SK-N-SH treated with all-trans-retinoic acid at 6 μM for 48 hours (cell line): ENCODE results near the gene GBX1.

ENCODE experiments used
- ATAC-seq: fragments of 200-7000 bp; cut with Tn5 transposase; 3 replicates; pipeline ENCODE4 v1.9.1; 2020; ENCODE audit warnings: mild to moderate bottlenecking, moderate library complexity
- ARNTL ChIP-seq: fragments of 450-650 bp; formaldehyde crosslinking; IDR thresholded peaks from 2 replicates; pipeline ENCODE4 v1.5.0; 2020; ENCODE audit warnings: low read depth, mild to moderate bottlenecking, moderate library complexity, borderline replicate concordance
- BACH2 ChIP-seq: fragments of 250-450 bp; sonication (Bioruptor Pico); IDR thresholded peaks from 2 replicates; pipeline ENCODE4 v1.9.0; 2021; ENCODE audit warnings: mild to moderate bottlenecking, borderline replicate concordance
- CSDC2 ChIP-seq: fragments of 250-450 bp; sonication (Bioruptor Pico); IDR thresholded peaks from 2 replicates; pipeline ENCODE4 v1.5.0; 2020; ENCODE audit warnings: mild to moderate bottlenecking, moderate library complexity
- ESRRG ChIP-seq: fragments of 250-450 bp; sonication (Bioruptor Pico); IDR thresholded peaks from 2 replicates; pipeline ENCODE4 v1.6.1; 2021; ENCODE audit warnings: mild to moderate bottlenecking
- GLIS3 ChIP-seq: fragments of 250-450 bp; sonication (Bioruptor Pico); IDR thresholded peaks from 2 replicates; pipeline ENCODE4 v1.5.0; 2020; ENCODE audit warnings: mild to moderate bottlenecking, moderate library complexity
- ISL1 ChIP-seq: fragments of 250-450 bp; sonication (Bioruptor Pico); IDR thresholded peaks from 2 replicates; pipeline ENCODE4 v2.1.2; 2022; ENCODE audit warnings: mild to moderate bottlenecking, moderate library complexity
- OSR1 ChIP-seq: fragments of 250-450 bp; sonication (Bioruptor Pico); IDR thresholded peaks from 2 replicates; pipeline ENCODE4 v1.8.0; 2022; ENCODE audit warnings: moderate library complexity, mild to moderate bottlenecking, inconsistent platforms
- PPARA ChIP-seq: fragments of 250-450 bp; sonication (Bioruptor Pico); IDR thresholded peaks from 2 replicates; pipeline ENCODE4 v1.5.0; 2020; ENCODE audit warnings: mild to moderate bottlenecking, borderline replicate concordance
- RARB ChIP-seq: fragments of 250-450 bp; sonication (Bioruptor Pico); IDR thresholded peaks from 2 replicates; pipeline ENCODE4 v1.8.0; 2021; ENCODE audit warnings: mild to moderate bottlenecking, moderate library complexity
- SNAI2 ChIP-seq: fragments of 250-450 bp; sonication (Bioruptor Pico); IDR thresholded peaks from 2 replicates; pipeline ENCODE4 v1.5.0; 2020; ENCODE audit warnings: mild to moderate bottlenecking, moderate library complexity
- TCF4 ChIP-seq: fragments of 250-450 bp; sonication (Bioruptor Pico); IDR thresholded peaks from 2 replicates; pipeline ENCODE4 v1.8.0; 2021; ENCODE audit warnings: mild to moderate bottlenecking, moderate library complexity, borderline replicate concordance
- TOX ChIP-seq: fragments of 250-450 bp; sonication (Bioruptor Pico); IDR thresholded peaks from 2 replicates; pipeline ENCODE4 v1.8.0; 2021; ENCODE audit warnings: mild to moderate bottlenecking, moderate library complexity, borderline replicate concordance
- ZC3H10 ChIP-seq: fragments of 250-450 bp; sonication (Bioruptor Pico); IDR thresholded peaks from 2 replicates; pipeline ENCODE4 v1.5.1; 2021; ENCODE audit warnings: mild to moderate bottlenecking, moderate library complexity
- ZFP3 ChIP-seq: fragments of 250-450 bp; sonication (Bioruptor Pico); IDR thresholded peaks from 2 replicates; pipeline ENCODE4 v1.5.0; 2020; ENCODE audit warnings: mild to moderate bottlenecking, moderate library complexity
- ZFP30 ChIP-seq: fragments of 450-650 bp; formaldehyde crosslinking; IDR thresholded peaks from 2 replicates; pipeline ENCODE4 v1.5.0; 2022; ENCODE audit warnings: mild to moderate bottlenecking, moderate library complexity
- ZNF565 ChIP-seq: fragments of 450-650 bp; formaldehyde crosslinking; conservative IDR thresholded peaks from 2 replicates; pipeline ENCODE4 v1.5.0; 2020; ENCODE audit warnings: low read depth, mild to moderate bottlenecking, moderate library complexity
- ZNF70 ChIP-seq: fragments of 450-650 bp; formaldehyde crosslinking; IDR thresholded peaks from 2 replicates; pipeline ENCODE4 v1.5.0; 2020; ENCODE audit warnings: mild to moderate bottlenecking, moderate library complexity
- TF ChIP-seq, protein P1 (sequence below): fragments of 250-450 bp; sonication (Bioruptor Pico); IDR thresholded peaks from 2 replicates; pipeline ENCODE4 v1.8.0; 2020; ENCODE audit warnings: mild to moderate bottlenecking, moderate library complexity, borderline replicate concordance
- TF ChIP-seq, protein P2 (sequence below): fragments of 250-450 bp; sonication (Bioruptor Pico); IDR thresholded peaks from 2 replicates; pipeline ENCODE4 v1.8.0; 2021; ENCODE audit warnings: low read depth, mild to moderate bottlenecking, moderate library complexity, borderline replicate concordance
- TF ChIP-seq, protein P3 (sequence below): fragments of 250-450 bp; sonication (Bioruptor Pico); IDR thresholded peaks from 2 replicates; pipeline ENCODE4 v1.5.1; 2020; ENCODE audit warnings: low read depth, mild to moderate bottlenecking, moderate library complexity
- TF ChIP-seq, protein P4 (sequence below): fragments of 250-450 bp; sonication (Bioruptor Pico); IDR thresholded peaks from 2 replicates; pipeline ENCODE4 v1.5.1; 2021; ENCODE audit warnings: mild to moderate bottlenecking, moderate library complexity

The GBX1 gene

DNA sequence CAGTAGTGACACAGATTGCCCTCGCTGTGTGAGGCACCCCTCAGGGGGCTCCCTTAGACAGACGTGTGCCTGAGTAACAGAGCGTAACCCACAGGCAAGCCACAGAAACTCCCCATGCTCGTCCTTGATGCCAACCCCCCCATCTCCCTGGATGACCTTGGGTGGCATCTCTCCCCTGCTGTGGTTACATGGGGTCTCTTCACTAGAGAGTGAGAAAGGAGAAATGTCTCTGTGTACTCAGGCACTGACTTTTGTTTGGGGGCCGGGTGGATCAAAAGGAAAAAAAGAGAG is 20.7 kb upstream of the GBX1 start:
- ATAC-seq: no peak
- TF ChIP-seq, protein P1, sequence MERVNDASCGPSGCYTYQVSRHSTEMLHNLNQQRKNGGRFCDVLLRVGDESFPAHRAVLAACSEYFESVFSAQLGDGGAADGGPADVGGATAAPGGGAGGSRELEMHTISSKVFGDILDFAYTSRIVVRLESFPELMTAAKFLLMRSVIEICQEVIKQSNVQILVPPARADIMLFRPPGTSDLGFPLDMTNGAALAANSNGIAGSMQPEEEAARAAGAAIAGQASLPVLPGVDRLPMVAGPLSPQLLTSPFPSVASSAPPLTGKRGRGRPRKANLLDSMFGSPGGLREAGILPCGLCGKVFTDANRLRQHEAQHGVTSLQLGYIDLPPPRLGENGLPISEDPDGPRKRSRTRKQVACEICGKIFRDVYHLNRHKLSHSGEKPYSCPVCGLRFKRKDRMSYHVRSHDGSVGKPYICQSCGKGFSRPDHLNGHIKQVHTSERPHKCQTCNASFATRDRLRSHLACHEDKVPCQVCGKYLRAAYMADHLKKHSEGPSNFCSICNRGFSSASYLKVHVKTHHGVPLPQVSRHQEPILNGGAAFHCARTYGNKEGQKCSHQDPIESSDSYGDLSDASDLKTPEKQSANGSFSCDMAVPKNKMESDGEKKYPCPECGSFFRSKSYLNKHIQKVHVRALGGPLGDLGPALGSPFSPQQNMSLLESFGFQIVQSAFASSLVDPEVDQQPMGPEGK: no peak
- TF ChIP-seq ZNF70: no peak
- no peak for TF ChIP-seq RARB
- TF ChIP-seq ZFP3 (CRISPR knock-in tag): no peak
- no peak for TF ChIP-seq CSDC2 (CRISPR knock-in tag)
- TF ChIP-seq BACH2 (CRISPR knock-in tag): no peak
- TF ChIP-seq ISL1 (CRISPR knock-in tag): no peak
- no peak for TF ChIP-seq SNAI2 (CRISPR knock-in tag)
- TF ChIP-seq, protein P2, sequence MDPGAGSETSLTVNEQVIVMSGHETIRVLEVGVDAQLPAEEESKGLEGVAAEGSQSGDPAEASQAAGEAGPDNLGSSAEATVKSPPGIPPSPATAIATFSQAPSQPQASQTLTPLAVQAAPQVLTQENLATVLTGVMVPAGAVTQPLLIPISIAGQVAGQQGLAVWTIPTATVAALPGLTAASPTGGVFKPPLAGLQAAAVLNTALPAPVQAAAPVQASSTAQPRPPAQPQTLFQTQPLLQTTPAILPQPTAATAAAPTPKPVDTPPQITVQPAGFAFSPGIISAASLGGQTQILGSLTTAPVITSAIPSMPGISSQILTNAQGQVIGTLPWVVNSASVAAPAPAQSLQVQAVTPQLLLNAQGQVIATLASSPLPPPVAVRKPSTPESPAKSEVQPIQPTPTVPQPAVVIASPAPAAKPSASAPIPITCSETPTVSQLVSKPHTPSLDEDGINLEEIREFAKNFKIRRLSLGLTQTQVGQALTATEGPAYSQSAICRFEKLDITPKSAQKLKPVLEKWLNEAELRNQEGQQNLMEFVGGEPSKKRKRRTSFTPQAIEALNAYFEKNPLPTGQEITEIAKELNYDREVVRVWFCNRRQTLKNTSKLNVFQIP (CRISPR knock-in tag): no peak
- TF ChIP-seq, protein P3, sequence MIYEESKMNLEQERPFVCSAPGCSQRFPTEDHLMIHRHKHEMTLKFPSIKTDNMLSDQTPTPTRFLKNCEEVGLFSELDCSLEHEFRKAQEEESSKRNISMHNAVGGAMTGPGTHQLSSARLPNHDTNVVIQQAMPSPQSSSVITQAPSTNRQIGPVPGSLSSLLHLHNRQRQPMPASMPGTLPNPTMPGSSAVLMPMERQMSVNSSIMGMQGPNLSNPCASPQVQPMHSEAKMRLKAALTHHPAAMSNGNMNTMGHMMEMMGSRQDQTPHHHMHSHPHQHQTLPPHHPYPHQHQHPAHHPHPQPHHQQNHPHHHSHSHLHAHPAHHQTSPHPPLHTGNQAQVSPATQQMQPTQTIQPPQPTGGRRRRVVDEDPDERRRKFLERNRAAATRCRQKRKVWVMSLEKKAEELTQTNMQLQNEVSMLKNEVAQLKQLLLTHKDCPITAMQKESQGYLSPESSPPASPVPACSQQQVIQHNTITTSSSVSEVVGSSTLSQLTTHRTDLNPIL (CRISPR knock-in tag): no peak
- no peak for TF ChIP-seq ZFP30
- no peak for TF ChIP-seq ARNTL (CRISPR knock-in tag)
- TF ChIP-seq TCF4 (CRISPR knock-in tag): no peak
- TF ChIP-seq ZC3H10 (CRISPR knock-in tag): no peak
- TF ChIP-seq OSR1 (CRISPR knock-in tag): no peak
- TF ChIP-seq PPARA (CRISPR knock-in tag): no peak
- TF ChIP-seq, protein P4, sequence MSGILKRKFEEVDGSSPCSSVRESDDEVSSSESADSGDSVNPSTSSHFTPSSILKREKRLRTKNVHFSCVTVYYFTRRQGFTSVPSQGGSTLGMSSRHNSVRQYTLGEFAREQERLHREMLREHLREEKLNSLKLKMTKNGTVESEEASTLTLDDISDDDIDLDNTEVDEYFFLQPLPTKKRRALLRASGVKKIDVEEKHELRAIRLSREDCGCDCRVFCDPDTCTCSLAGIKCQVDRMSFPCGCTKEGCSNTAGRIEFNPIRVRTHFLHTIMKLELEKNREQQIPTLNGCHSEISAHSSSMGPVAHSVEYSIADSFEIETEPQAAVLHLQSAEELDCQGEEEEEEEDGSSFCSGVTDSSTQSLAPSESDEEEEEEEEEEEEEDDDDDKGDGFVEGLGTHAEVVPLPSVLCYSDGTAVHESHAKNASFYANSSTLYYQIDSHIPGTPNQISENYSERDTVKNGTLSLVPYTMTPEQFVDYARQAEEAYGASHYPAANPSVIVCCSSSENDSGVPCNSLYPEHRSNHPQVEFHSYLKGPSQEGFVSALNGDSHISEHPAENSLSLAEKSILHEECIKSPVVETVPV (CRISPR knock-in tag): no peak
- TF ChIP-seq ESRRG: no peak
- no peak for TF ChIP-seq GLIS3 (CRISPR knock-in tag)
- TF ChIP-seq ZNF565: no peak

DNA sequence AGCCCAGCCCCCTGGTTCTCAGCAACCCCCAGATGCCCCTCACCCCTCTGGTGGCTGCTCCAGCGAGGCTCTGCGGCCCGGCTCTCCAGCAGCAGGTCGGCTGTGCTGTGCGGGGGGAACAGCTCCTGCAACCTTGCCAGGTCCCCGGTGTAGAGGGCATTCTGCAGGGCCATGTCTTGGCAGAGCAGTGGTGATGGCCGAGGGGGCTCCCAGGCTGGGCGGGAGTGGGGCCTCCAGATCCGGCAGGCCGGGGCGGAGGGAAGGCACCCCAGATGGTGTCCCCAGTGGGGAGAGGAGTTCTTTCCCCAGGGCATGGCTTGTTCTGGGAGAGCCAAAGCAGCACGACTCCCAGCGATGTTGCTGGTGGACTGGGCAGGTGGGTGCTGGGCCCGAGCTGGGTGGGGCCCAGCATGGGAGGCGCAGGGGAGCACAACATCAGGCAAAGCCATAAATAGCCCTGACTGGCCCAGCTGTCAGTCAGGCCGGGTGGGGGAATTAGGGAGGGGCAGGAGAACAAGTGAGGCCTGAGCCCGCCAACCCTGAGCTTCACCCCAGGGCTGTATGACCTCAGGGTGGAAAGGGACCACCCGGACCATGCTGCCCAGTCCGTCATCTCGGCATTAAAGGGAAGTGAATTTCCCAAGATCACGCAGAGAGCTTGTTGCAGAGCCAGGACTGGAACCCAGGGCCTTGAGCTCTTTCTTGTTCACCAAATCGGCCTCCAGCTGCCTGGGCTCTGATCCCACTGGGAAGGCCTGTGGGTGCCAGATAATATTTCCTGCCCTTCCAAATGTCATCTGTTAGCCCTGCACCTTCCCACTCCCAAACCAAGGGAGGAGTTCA is 20.1 kb upstream of the GBX1 start:
- ATAC-seq: no peak
- TF ChIP-seq CSDC2 (CRISPR knock-in tag) (no peak), GLIS3 (CRISPR knock-in tag) (no peak), TCF4 (CRISPR knock-in tag) (no peak)
- TF ChIP-seq, protein P3 (CRISPR knock-in tag): no peak

DNA sequence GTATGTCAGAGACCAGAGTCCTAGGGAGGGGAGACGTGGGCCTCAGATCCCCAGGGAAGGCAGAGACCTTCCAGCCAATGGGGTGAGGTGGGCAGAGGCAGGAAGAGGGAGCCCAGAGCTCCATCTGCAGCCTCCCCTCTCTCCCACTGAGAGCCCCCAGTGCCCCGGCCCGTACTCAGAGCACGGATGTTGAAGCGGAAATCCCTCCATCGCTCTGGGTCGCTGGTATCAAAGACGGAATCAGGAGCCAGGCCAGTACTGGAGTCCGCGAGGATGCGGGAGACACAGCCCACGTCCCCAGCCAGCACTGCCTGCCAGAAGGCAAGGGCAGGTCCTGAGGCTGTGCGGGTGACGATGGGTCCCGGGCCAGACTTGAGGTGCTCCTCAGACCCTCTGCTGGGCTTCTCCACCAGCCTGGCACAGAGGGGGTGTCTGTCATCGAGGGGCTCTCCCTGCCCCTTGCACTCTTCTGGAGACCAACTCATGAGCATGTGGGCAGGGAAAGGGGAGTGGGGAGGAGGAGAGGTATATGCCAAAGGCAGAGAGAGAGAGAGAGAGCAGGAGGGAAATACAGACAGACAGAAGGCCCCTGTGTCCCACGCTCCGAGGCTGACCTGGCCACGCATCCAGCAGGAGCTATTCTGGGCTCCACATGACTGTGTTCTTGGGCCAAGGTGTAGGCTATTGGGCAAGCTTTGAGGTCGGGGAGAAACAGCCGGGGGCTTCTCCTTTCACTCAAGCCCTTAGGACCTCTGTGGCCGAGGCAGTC is 19.3 kb upstream of the GBX1 start, which contains the start of gene ASB10:
Gene ASB10, minus strand, starts transcription at position 611 of the 769 bp plus-strand sequence. Its CDS starts 120 bp downstream, at position 491.
- no peak for ATAC-seq
- TF ChIP-seq, protein P1: no peak
- TF ChIP-seq OSR1 (CRISPR knock-in tag): no peak
- TF ChIP-seq ZNF565: no peak
- TF ChIP-seq SNAI2 (CRISPR knock-in tag): no peak
- no peak for TF ChIP-seq RARB
- no peak for TF ChIP-seq BACH2 (CRISPR knock-in tag)
- TF ChIP-seq ZC3H10 (CRISPR knock-in tag): no peak
- TF ChIP-seq, protein P4 (CRISPR knock-in tag): no peak
- TF ChIP-seq ISL1 (CRISPR knock-in tag): no peak
- TF ChIP-seq CSDC2 (CRISPR knock-in tag): no peak
- TF ChIP-seq ESRRG: no peak
- no peak for TF ChIP-seq TOX (CRISPR knock-in tag)
- no peak for TF ChIP-seq GLIS3 (CRISPR knock-in tag)
